IMR-90 (cell line): ENCODE data around the gene KPRP. TPM values are rescaled to one million over a fixed set of nuclear protein-coding genes. Genes with fewer than 3 reads are reported as not detected.

Experiments
- ATAC-seq: fragments of 200-7000 bp; cut with Tn5 transposase; 2 replicates; pipeline ENCODE4 v1.9.1; 2020; ENCODE audit warnings: low read depth, mild to moderate bottlenecking, moderate library complexity
- BruUV-seq: library from RNA; stranded (reverse); fragments of 400-500 nt; replicated peaks from 2 replicates; lab custom pipeline; 2021; lab: Mats Ljungman, UMichigan
- CTCF ChIA-PET: fragments of 300-600 bp; formaldehyde crosslinking; extraction: SDS; loops from one replicate; lab custom pipeline; 2021; ENCODE audit warnings: antibody characterized with exemption; lab: Yijun Ruan, JAX
- POLR2A ChIA-PET: fragments of 300-600 bp; sonication (Branson Sonifier 250); formaldehyde crosslinking; loops from one replicate; lab custom pipeline; 2022; ENCODE audit warnings: antibody characterized with exemption; ENCODE audit not compliant: unreplicated experiment; lab: Charles Lee
- DNase-seq: peaks from one replicate; pipeline ENCODE4 v3.0.0; 2013
- H2AFZ ChIP-seq: replicated peaks from 2 replicates; pipeline ENCODE3; 2013; ENCODE audit warnings: low read length, mild to moderate bottlenecking; ENCODE audit not compliant: poor library complexity
- H2AK5ac ChIP-seq: 2 replicates; pipeline ENCODE4 v1.6.1; 2013; ENCODE audit warnings: low read depth, low read length, inconsistent platforms
- H2AK9ac ChIP-seq: replicated peaks from 2 replicates; pipeline ENCODE3; 2013; ENCODE audit warnings: mild to moderate bottlenecking, low read depth, low read length, moderate library complexity; ENCODE audit not compliant: poor library complexity
- H2BK120ac ChIP-seq: 2 replicates; pipeline ENCODE4 v1.6.1; 2013; ENCODE audit warnings: low read depth, low read length, inconsistent platforms
- H2BK15ac ChIP-seq: 3 replicates; pipeline ENCODE4 v1.6.1; 2013; ENCODE audit warnings: low read depth, low read length, inconsistent platforms
- H2BK20ac ChIP-seq: 2 replicates; pipeline ENCODE4 v1.6.1; 2013; ENCODE audit warnings: low read depth, mild to moderate bottlenecking, inconsistent platforms, low read length, moderate library complexity
- H2BK5ac ChIP-seq: 2 replicates; pipeline ENCODE4 v1.6.1; 2013; ENCODE audit warnings: mild to moderate bottlenecking, low read depth, low read length, inconsistent platforms; ENCODE audit not compliant: poor library complexity, severe bottlenecking
- H3K14ac ChIP-seq: replicated peaks from 2 replicates; pipeline ENCODE4 v1.6.1; 2013; ENCODE audit warnings: low read depth, low read length, inconsistent platforms
- H3K18ac ChIP-seq: 2 replicates; pipeline ENCODE4 v1.6.1; 2013; ENCODE audit warnings: low read depth, low read length, control low read depth
- H3K23ac ChIP-seq: 2 replicates; pipeline ENCODE4 v1.6.1; 2013; ENCODE audit warnings: low read depth, low read length, inconsistent platforms
- H3K27ac ChIP-seq: 2 replicates; pipeline ENCODE4 v1.5.1; 2013; ENCODE audit warnings: mild to moderate bottlenecking, control low read depth, low read length; ENCODE audit not compliant: insufficient read depth
- H3K27me3 ChIP-seq: 2 replicates; pipeline ENCODE4 v1.6.1; 2013; ENCODE audit warnings: low read length; ENCODE audit not compliant: control insufficient read depth, insufficient read depth
- H3K36me3 ChIP-seq: 2 replicates; pipeline ENCODE4 v1.6.1; 2013; ENCODE audit warnings: low read length, mixed read lengths; ENCODE audit not compliant: control insufficient read depth, insufficient read depth
- H3K4ac ChIP-seq: 2 replicates; pipeline ENCODE4 v1.6.1; 2013; ENCODE audit warnings: low read depth, low read length, inconsistent platforms
- H3K4me1 ChIP-seq: 2 replicates; pipeline ENCODE4 v1.6.1; 2013; ENCODE audit warnings: low read length, mixed read lengths; ENCODE audit not compliant: control insufficient read depth, insufficient read depth
- H3K4me2 ChIP-seq: 2 replicates; pipeline ENCODE4 v1.6.1; 2013; ENCODE audit warnings: low read depth, mild to moderate bottlenecking, control low read depth, low read length, moderate library complexity
- H3K4me3 ChIP-seq: 2 replicates; pipeline ENCODE4 v1.5.1; 2013; ENCODE audit warnings: low read depth, mild to moderate bottlenecking, control low read depth, low read length, moderate library complexity; ENCODE audit not compliant: insufficient read depth
- H3K56ac ChIP-seq: 2 replicates; pipeline ENCODE4 v1.6.1; 2013; ENCODE audit warnings: low read length, inconsistent platforms; ENCODE audit not compliant: insufficient read depth; ENCODE audit errors: extremely low read depth
- H3K79me1 ChIP-seq, 2 experiments: 2 replicates each; pipeline ENCODE4 v1.6.1; 2013; ENCODE audit warnings: low read length in 2 of 2, inconsistent platforms in 1 of 2, low read depth in 1 of 2
- H3K9ac ChIP-seq: 2 replicates; pipeline ENCODE4 v1.6.1; 2013; ENCODE audit warnings: low read depth, low read length, control low read depth
- H3K9me1 ChIP-seq: 2 replicates; pipeline ENCODE4 v1.6.1; 2013; ENCODE audit warnings: low read length, inconsistent platforms; ENCODE audit not compliant: insufficient read depth
- H3K9me3 ChIP-seq: 2 replicates; pipeline ENCODE4 v1.6.1; 2013; ENCODE audit warnings: low read length; ENCODE audit not compliant: control insufficient read depth, insufficient read depth
- H4K20me1 ChIP-seq: 2 replicates; pipeline ENCODE4 v1.6.1; 2013; ENCODE audit warnings: low read length, inconsistent platforms; ENCODE audit not compliant: insufficient read depth
- H4K5ac ChIP-seq: 2 replicates; pipeline ENCODE4 v1.6.1; 2013; ENCODE audit warnings: mild to moderate bottlenecking, low read depth, low read length, control low read depth
- H4K8ac ChIP-seq, 2 experiments: 2 replicates each; pipeline ENCODE4 v1.6.1; 2013; ENCODE audit warnings: low read depth in 2 of 2, low read length in 2 of 2, control low read depth in 1 of 2, inconsistent platforms in 1 of 2
- H4K91ac ChIP-seq: 2 replicates; pipeline ENCODE4 v1.6.1; 2013; ENCODE audit warnings: low read depth, low read length, inconsistent platforms; ENCODE audit not compliant: insufficient read depth
- CHD1 ChIP-seq: IDR thresholded peaks from 2 replicates; pipeline ENCODE4 v1.6.1; 2012; ENCODE audit warnings: low read depth, low read length, improper control_type of control experiment
- CTCF ChIP-seq: conservative IDR thresholded peaks from 2 replicates; pipeline ENCODE4 v1.5.1; 2012; ENCODE audit warnings: mild to moderate bottlenecking, low read depth, low read length, improper control_type of control experiment
- ELK1 ChIP-seq: fragments of 150-350 bp; IDR thresholded peaks from 2 replicates; pipeline ENCODE4 v1.6.1; 2016; ENCODE audit warnings: low read depth, mild to moderate bottlenecking, low read length, moderate library complexity, borderline replicate concordance
- MAFK ChIP-seq: IDR thresholded peaks from 2 replicates; pipeline ENCODE4 v1.6.1; 2012; ENCODE audit warnings: low read depth, low read length, improper control_type of control experiment
- RAD21 ChIP-seq: IDR thresholded peaks from 2 replicates; pipeline ENCODE4 v1.6.1; 2012; ENCODE audit warnings: low read length, improper control_type of control experiment
- RCOR1 ChIP-seq: IDR thresholded peaks from 2 replicates; pipeline ENCODE4 v1.6.1; 2012; ENCODE audit warnings: mild to moderate bottlenecking, low read length, improper control_type of control experiment; ENCODE audit not compliant: insufficient replicate concordance
- RFX5 ChIP-seq: IDR thresholded peaks from 2 replicates; pipeline ENCODE4 v1.8.0; 2012; ENCODE audit warnings: low read depth, mild to moderate bottlenecking, low read length, moderate library complexity
- USF2 ChIP-seq: fragments of 150-350 bp; IDR thresholded peaks from 2 replicates; pipeline ENCODE4 v1.6.1; 2017; ENCODE audit warnings: mild to moderate bottlenecking, antibody characterized with exemption, low read length, low read depth
- dilution Hi-C: fragments of 300-500 bp; cut with HindIII; formaldehyde crosslinking; loops from one replicate; pipeline ENCODE4 v1.14.3; 2018; ENCODE audit warnings: low sequenced_read_pairs; ENCODE audit not compliant: unreplicated experiment
- in situ Hi-C: fragments of 300-500 bp; cut with MboI; formaldehyde crosslinking; loops from 3 replicates; pipeline ENCODE4 v1.14.3; 2019; ENCODE audit warnings: low sequenced_read_pairs, inconsistent platforms, mixed read lengths
- intact Hi-C: fragments of 100-400 bp; cut with micrococcal nuclease; formaldehyde crosslinking; loops from 2 replicates; pipeline ENCODE4 v1.10.0; 2022
- polyA plus RNA-seq, 3 experiments: library from polyadenylated mRNA; depleted of rRNA; stranded (reverse); fragments of >200 nt; gene quantifications; 2 replicates each; pipeline ENCODE4 v1.2.3, GENCODE V29; 2012; ENCODE audit warnings: low replicate concordance in 1 of 3
- total RNA-seq: library from RNA; depleted of rRNA; stranded (reverse); fragments of >200 nt; gene quantifications from 2 replicates; pipeline ENCODE4 v1.2.3, GENCODE V29; 2012

The KPRP gene
- total and polyA plus RNA-seq, 2 of the 4 experiments (the other 2 are of a cell fraction) = not detected

GRCh38 chr1:152725261-152725660 is 32.6 kb upstream of the KPRP start:
- Histone ChIP-seq H2BK5ac (no peak overlapping the region), H3K14ac (no peak overlapping the region), H3K4me3 (no peak overlapping the region), H4K91ac (no peak overlapping the region), H4K20me1 (no peaks in the 10 kb centered on the region), H3K4me2 (no peak overlapping the region), H2BK20ac (no peak overlapping the region), H3K27ac (no peak overlapping the region), H2AFZ (no peak overlapping the region), H2AK9ac (no peak overlapping the region), H3K27me3 (no peaks in the 10 kb centered on the region), H3K36me3 (no peaks in the 10 kb centered on the region), H2BK15ac (no peak overlapping the region), H3K9ac (no peak overlapping the region), H3K79me1 (no peaks in the 10 kb centered on the region), H3K18ac (no peak overlapping the region), H3K4me1 (no peaks in the 10 kb centered on the region), H2BK120ac (no peak overlapping the region), H4K5ac (no peak overlapping the region), H3K56ac (no peak overlapping the region), H3K9me3 (no peaks in the 10 kb centered on the region), H3K23ac (no peak overlapping the region), H3K9me1 (0 out of 2 replicates have a peak, but pooled peaks cover 3% of the 10 kb centered on the region), H2AK5ac (no peak overlapping the region), H4K8ac (no peak overlapping the region), H3K4ac (no peak overlapping the region)
- dilution Hi-C loops (no loop called here), in situ Hi-C loops (no loop called here), intact Hi-C loops (no loop called here)
- POLR2A ChIA-PET = no interaction called here
- CTCF ChIA-PET = no interaction called here
- DNase-seq (no peak), ATAC-seq (no peak)
- no TSS peak for BruUV-seq
- no peak for TF ChIP-seq RFX5
- no peak for TF ChIP-seq USF2
- TF ChIP-seq CHD1 = no peak
- no peak for TF ChIP-seq ELK1
- no peak for TF ChIP-seq MAFK
- TF ChIP-seq RCOR1 = no peak
- no peak for TF ChIP-seq CTCF
- TF ChIP-seq RAD21 = no peak
